ENCODE data around the gene BOK.

Gene BOK

DNA sequence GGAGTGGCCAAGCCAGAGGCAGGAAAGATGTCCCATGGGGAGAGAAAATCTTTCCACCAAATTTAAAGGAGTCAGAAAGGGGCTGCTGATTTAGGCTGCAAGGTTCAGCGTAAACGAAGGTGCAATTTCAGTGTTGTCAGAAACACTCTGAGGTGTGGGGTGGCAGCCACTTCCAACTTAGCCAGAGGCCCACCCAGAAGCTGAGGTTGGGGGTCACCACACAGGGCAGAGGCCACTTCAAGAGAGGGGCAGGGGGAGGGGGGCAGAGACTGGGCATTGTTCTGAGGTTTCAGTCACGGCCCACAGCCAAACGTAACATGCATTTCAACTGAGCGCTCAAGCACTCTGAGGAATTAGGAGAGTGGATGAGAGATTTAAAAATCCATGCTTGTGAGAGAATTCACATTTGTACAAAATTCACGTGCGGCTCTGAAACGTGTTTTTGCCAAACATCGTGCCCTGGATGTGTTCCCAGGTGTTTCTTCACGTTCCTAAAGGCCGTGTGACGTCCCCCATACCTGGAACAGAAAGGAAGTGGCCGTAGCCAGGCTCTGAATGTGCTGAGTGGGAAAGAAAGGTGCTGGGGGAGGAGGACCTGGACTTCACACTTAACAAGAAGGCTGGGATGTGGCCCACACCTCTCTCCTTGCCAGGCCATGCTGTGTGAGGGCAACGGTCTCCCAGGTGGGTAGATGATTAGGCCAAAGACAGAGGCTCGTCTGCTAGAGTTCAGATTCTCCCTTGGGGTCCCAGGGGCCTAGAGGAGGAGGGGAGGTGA, 19.5 kb upstream of the BOK start:
- Histone ChIP-seq H3K9me3 (ENCODE audit: control insufficient read depth in 2 of 2, low read length in 2 of 2) (no peaks in the 10 kb centered on the region), H3K27ac (ENCODE audit: low read depth in 2 of 2, low read length in 2 of 2) (no peak overlapping the region), H3K36me3 (ENCODE audit: control insufficient read depth in 2 of 2, insufficient read depth in 2 of 2, low read length in 2 of 2) (no peaks in the 10 kb centered on the region), H3K9ac (ENCODE audit: low read depth in 1 of 2, low read length in 2 of 2) (no peak overlapping the region), H3K4me3 (ENCODE audit: low read length in 2 of 2) (no peak overlapping the region), H3K4me1 (ENCODE audit: control insufficient read depth in 2 of 2, insufficient read depth in 2 of 2, low read length in 2 of 2) (peaks cover 6% of the 10 kb centered on the region in 2 donors), H3K27me3 (ENCODE audit: control insufficient read depth in 2 of 2, insufficient read depth in 2 of 2, low read length in 2 of 2) (peaks cover 8 to 14% of the 10 kb centered on the region in 2 donors)

- Histone ChIP-seq H3K27me3 (ENCODE audit: control insufficient read depth in 2 of 2, insufficient read depth in 2 of 2, low read length in 2 of 2) (peaks cover 8 to 14% of the 10 kb centered on the region in 2 donors), H3K9ac (ENCODE audit: low read depth in 1 of 2, low read length in 2 of 2) (no peak overlapping the region), H3K9me3 (ENCODE audit: control insufficient read depth in 2 of 2, low read length in 2 of 2) (no peaks in the 10 kb centered on the region), H3K27ac (ENCODE audit: low read depth in 2 of 2, low read length in 2 of 2) (no peak overlapping the region), H3K4me3 (ENCODE audit: low read length in 2 of 2) (no peak overlapping the region), H3K4me1 (ENCODE audit: control insufficient read depth in 2 of 2, insufficient read depth in 2 of 2, low read length in 2 of 2) (peaks cover 6% of the 10 kb centered on the region in 2 donors), H3K36me3 (ENCODE audit: control insufficient read depth in 2 of 2, insufficient read depth in 2 of 2, low read length in 2 of 2) (no peaks in the 10 kb centered on the region)
Observed at GRCh38 chr2:241539616-241540374, 18.8 kb upstream of the BOK start.

GRCh38 chr2:241540401-241540770, 18.2 kb upstream of the BOK start:
- H3K9me3 ChIP-seq (ENCODE audit: control insufficient read depth in 2 of 2, low read length in 2 of 2), result no peaks in the 10 kb centered on the region
- H3K4me1 ChIP-seq (ENCODE audit: control insufficient read depth in 2 of 2, insufficient read depth in 2 of 2, low read length in 2 of 2), result peaks cover 6% of the 10 kb centered on the region in 2 donors
- no peak overlapping the region for H3K27ac ChIP-seq (ENCODE audit: low read depth in 2 of 2, low read length in 2 of 2)
- peaks cover 8 to 20% of the 10 kb centered on the region in 2 donors for H3K27me3 ChIP-seq (ENCODE audit: control insufficient read depth in 2 of 2, insufficient read depth in 2 of 2, low read length in 2 of 2)
- peak overlapping the region; percentile 20 to 48 for H3K4me3 ChIP-seq (ENCODE audit: low read length in 2 of 2)
- H3K9ac ChIP-seq (ENCODE audit: low read depth in 1 of 2, low read length in 2 of 2), result no peak overlapping the region
- H3K36me3 ChIP-seq (ENCODE audit: control insufficient read depth in 2 of 2, insufficient read depth in 2 of 2, low read length in 2 of 2), result no peaks in the 10 kb centered on the region

DNA sequence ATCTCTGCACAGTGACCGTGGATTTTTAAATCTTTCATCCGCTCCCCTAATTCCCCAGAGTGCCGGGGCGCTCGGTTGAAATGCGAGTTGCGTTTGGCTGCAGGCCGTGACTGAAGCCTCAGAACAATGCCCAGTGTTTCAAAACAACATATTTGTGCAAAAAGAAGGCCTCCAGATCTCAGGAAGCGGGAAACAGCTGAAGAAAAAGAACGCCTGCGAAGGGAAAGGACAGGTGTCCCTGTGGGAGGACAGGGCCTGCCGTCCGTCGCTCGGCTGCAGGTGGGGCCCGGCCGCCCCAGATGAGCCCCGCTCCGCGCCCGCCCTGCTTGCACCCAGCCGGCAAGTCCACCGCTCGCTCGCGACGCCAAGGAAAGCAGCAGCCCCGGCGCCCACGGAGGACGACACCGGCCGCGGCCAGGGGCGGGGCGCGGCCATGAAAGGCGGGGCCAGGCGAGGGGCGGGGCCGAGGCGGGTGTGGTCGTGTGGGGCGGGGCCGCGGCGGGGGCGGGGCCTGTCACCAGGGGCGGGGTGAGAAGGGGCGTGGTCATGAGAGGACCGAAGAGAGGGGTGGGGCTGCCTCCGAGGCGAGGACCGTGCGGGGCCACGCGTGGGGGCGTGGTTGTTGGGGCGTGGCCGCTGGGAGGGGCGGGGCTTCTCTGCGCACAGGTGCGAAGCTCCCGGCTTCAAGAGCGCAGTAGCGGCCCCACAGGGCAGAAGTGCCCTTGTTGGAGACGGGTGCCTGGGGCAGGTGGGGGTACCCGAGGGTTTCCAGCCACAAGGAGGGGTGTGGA, 17.6 kb upstream of the BOK start:
- H3K27me3 ChIP-seq (ENCODE audit: control insufficient read depth in 2 of 2, insufficient read depth in 2 of 2, low read length in 2 of 2), result peaks cover 13 to 25% of the 10 kb centered on the region in 2 donors
- peak overlapping the region; percentile 20 to 48 for H3K4me3 ChIP-seq (ENCODE audit: low read length in 2 of 2)
- peaks cover 6% of the 10 kb centered on the region in 2 donors for H3K4me1 ChIP-seq (ENCODE audit: control insufficient read depth in 2 of 2, insufficient read depth in 2 of 2, low read length in 2 of 2)
- H3K9ac ChIP-seq (ENCODE audit: low read depth in 1 of 2, low read length in 2 of 2), result no peak overlapping the region
- H3K27ac ChIP-seq (ENCODE audit: low read depth in 2 of 2, low read length in 2 of 2), result no peak overlapping the region
- H3K9me3 ChIP-seq (ENCODE audit: control insufficient read depth in 2 of 2, low read length in 2 of 2), result no peaks in the 10 kb centered on the region
- H3K36me3 ChIP-seq (ENCODE audit: control insufficient read depth in 2 of 2, insufficient read depth in 2 of 2, low read length in 2 of 2), result no peaks in the 10 kb centered on the region

GRCh38 chr2:241541564-241542277, 16.8 kb upstream of the BOK start:
- Histone ChIP-seq H3K9ac (ENCODE audit: low read depth in 1 of 2, low read length in 2 of 2) (no peak overlapping the region), H3K4me3 (ENCODE audit: low read length in 2 of 2) (no peak overlapping the region), H3K27me3 (ENCODE audit: control insufficient read depth in 2 of 2, insufficient read depth in 2 of 2, low read length in 2 of 2) (peaks cover 17 to 29% of the 10 kb centered on the region in 2 donors), H3K4me1 (ENCODE audit: control insufficient read depth in 2 of 2, insufficient read depth in 2 of 2, low read length in 2 of 2) (peaks cover 6% of the 10 kb centered on the region in 2 donors), H3K9me3 (ENCODE audit: control insufficient read depth in 2 of 2, low read length in 2 of 2) (no peaks in the 10 kb centered on the region), H3K27ac (ENCODE audit: low read depth in 2 of 2, low read length in 2 of 2) (no peak overlapping the region), H3K36me3 (ENCODE audit: control insufficient read depth in 2 of 2, insufficient read depth in 2 of 2, low read length in 2 of 2) (no peaks in the 10 kb centered on the region)

DNA sequence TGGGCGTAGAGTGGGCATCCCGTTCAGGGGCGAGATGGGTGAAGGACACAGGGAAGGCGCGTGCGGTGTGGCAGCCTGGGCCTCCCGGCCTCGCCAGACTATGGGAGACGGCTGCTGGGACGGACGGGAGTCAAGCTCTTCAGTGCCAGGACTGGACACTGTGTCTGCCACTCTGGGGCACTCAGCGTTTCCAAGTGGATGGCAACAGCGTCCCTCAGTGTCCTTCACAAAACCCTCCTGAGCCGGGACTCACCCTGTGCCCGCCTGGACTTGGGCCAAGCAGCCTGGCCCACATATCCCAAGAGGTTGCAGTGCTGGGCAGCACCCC, 16.3 kb upstream of the BOK start:
- no peaks in the 10 kb centered on the region for H3K9me3 ChIP-seq (ENCODE audit: control insufficient read depth in 2 of 2, low read length in 2 of 2)
- no peak overlapping the region for H3K27ac ChIP-seq (ENCODE audit: low read depth in 2 of 2, low read length in 2 of 2)
- H3K9ac ChIP-seq (ENCODE audit: low read depth in 1 of 2, low read length in 2 of 2), result no peak overlapping the region
- no peaks in the 10 kb centered on the region for H3K36me3 ChIP-seq (ENCODE audit: control insufficient read depth in 2 of 2, insufficient read depth in 2 of 2, low read length in 2 of 2)
- peaks cover 17 to 34% of the 10 kb centered on the region in 2 donors for H3K27me3 ChIP-seq (ENCODE audit: control insufficient read depth in 2 of 2, insufficient read depth in 2 of 2, low read length in 2 of 2)
- no peak overlapping the region for H3K4me3 ChIP-seq (ENCODE audit: low read length in 2 of 2)
- H3K4me1 ChIP-seq (ENCODE audit: control insufficient read depth in 2 of 2, insufficient read depth in 2 of 2, low read length in 2 of 2), result peaks cover 6% of the 10 kb centered on the region in 2 donors

- H3K27ac ChIP-seq (ENCODE audit: low read depth in 2 of 2, low read length in 2 of 2), result no peak overlapping the region
- H3K4me3 ChIP-seq (ENCODE audit: low read length in 2 of 2), result no peak overlapping the region
- H3K27me3 ChIP-seq (ENCODE audit: control insufficient read depth in 2 of 2, insufficient read depth in 2 of 2, low read length in 2 of 2), result peaks cover 21 to 36% of the 10 kb centered on the region in 2 donors
- H3K4me1 ChIP-seq (ENCODE audit: control insufficient read depth in 2 of 2, insufficient read depth in 2 of 2, low read length in 2 of 2), result peaks cover 6% of the 10 kb centered on the region in 2 donors
- no peaks in the 10 kb centered on the region for H3K36me3 ChIP-seq (ENCODE audit: control insufficient read depth in 2 of 2, insufficient read depth in 2 of 2, low read length in 2 of 2)
- H3K9ac ChIP-seq (ENCODE audit: low read depth in 1 of 2, low read length in 2 of 2), result no peak overlapping the region
- no peaks in the 10 kb centered on the region for H3K9me3 ChIP-seq (ENCODE audit: control insufficient read depth in 2 of 2, low read length in 2 of 2)
Observed at GRCh38 chr2:241545106-241545505, 13.4 kb upstream of the BOK start.

- no peaks in the 10 kb centered on the region for H3K9me3 ChIP-seq (ENCODE audit: control insufficient read depth in 2 of 2, low read length in 2 of 2)
- no peak overlapping the region for H3K9ac ChIP-seq (ENCODE audit: low read depth in 1 of 2, low read length in 2 of 2)
- H3K27me3 ChIP-seq (ENCODE audit: control insufficient read depth in 2 of 2, insufficient read depth in 2 of 2, low read length in 2 of 2), result peaks cover 23 to 37% of the 10 kb centered on the region in 2 donors
- H3K4me1 ChIP-seq (ENCODE audit: control insufficient read depth in 2 of 2, insufficient read depth in 2 of 2, low read length in 2 of 2), result peaks cover under 1% of the 10 kb centered on the region in 2 donors
- H3K27ac ChIP-seq (ENCODE audit: low read depth in 2 of 2, low read length in 2 of 2), result no peak overlapping the region
- H3K4me3 ChIP-seq (ENCODE audit: low read length in 2 of 2), result no peak overlapping the region
- no peaks in the 10 kb centered on the region for H3K36me3 ChIP-seq (ENCODE audit: control insufficient read depth in 2 of 2, insufficient read depth in 2 of 2, low read length in 2 of 2)
Observed at GRCh38 chr2:241545523-241546473, 12.7 kb upstream of the BOK start.
